Keratinocyte (primary cell): Measurements from ENCODE around the gene CMBL. TPM values are rescaled to one million over a fixed set of nuclear protein-coding genes. Genes with fewer than 3 reads are reported as not detected.
A peak's percentile ranks its signal among the peaks of the same experiment; 100 is the strongest.

Experiments used
- DNase-seq: peaks from one replicate; pipeline ENCODE4 v3.0.0-alpha.2; 2011; ENCODE audit warnings: low read depth, missing footprints, low spot score
- FAIRE-seq: peaks from 2 replicates; lab custom pipeline; 2011; peaks lifted over from hg19 to GRCh38; lab: Jason Lieb, UNC
- H2AFZ ChIP-seq: 2 replicates; pipeline ENCODE4 v1.6.0; 2012; ENCODE audit warnings: low read length, control low read depth, inconsistent platforms; ENCODE audit not compliant: control insufficient read depth
- H3K27ac ChIP-seq: 2 replicates; pipeline ENCODE4 v1.5.1; 2011; ENCODE audit warnings: low read length; ENCODE audit not compliant: control insufficient read depth, insufficient read depth
- H3K27me3 ChIP-seq: 3 replicates; pipeline ENCODE4 v1.6.0; 2011; ENCODE audit warnings: low read length; ENCODE audit not compliant: control insufficient read depth, insufficient read depth; ENCODE audit errors: extremely low read depth
- H3K36me3 ChIP-seq, 2 experiments: 2 replicates in 1 of 2; 3 replicates in 1 of 2; pipeline ENCODE4 v1.5.1; 2011; ENCODE audit warnings: low read length in 2 of 2, mild to moderate bottlenecking in 1 of 2; ENCODE audit not compliant: control insufficient read depth in 2 of 2, insufficient read depth in 2 of 2; ENCODE audit errors: extremely low read depth in 1 of 2
- H3K4me1 ChIP-seq: 3 replicates; pipeline ENCODE4 v1.5.1; 2011; ENCODE audit warnings: low read length; ENCODE audit not compliant: control insufficient read depth, insufficient read depth; ENCODE audit errors: extremely low read depth
- H3K4me2 ChIP-seq: 3 replicates; pipeline ENCODE4 v1.6.0; 2011; ENCODE audit warnings: low read depth, low read length; ENCODE audit not compliant: control insufficient read depth, insufficient read depth; ENCODE audit errors: extremely low read depth
- H3K4me3 ChIP-seq, 3 experiments: fragments of 200-600 bp in 1 of 3; sonication (generic) in 1 of 3; 2 replicates in 2 of 3; 3 replicates in 1 of 3; pipeline ENCODE4 v1.5.1; 2011 to 2016; ENCODE audit warnings: low read length in 3 of 3, mild to moderate bottlenecking in 3 of 3, control low read depth in 2 of 3, inconsistent platforms in 1 of 3, low read depth in 1 of 3, mixed read lengths in 1 of 3, mixed run types in 1 of 3, moderate library complexity in 1 of 3; ENCODE audit not compliant: control insufficient read depth in 2 of 3, insufficient read depth in 2 of 3; ENCODE audit errors: extremely low read depth in 1 of 3
- H3K79me2 ChIP-seq: 2 replicates; pipeline ENCODE4 v1.6.0; 2012; ENCODE audit warnings: low read length; ENCODE audit not compliant: control insufficient read depth, insufficient read depth
- H3K9ac ChIP-seq: 3 replicates; pipeline ENCODE4 v1.6.0; 2011; ENCODE audit warnings: low read length; ENCODE audit not compliant: control insufficient read depth, insufficient read depth; ENCODE audit errors: extremely low read depth
- H3K9me1 ChIP-seq: 3 replicates; pipeline ENCODE4 v1.6.0; 2011; ENCODE audit warnings: low read length; ENCODE audit not compliant: control insufficient read depth, insufficient read depth; ENCODE audit errors: extremely low read depth
- H3K9me3 ChIP-seq: 2 replicates; pipeline ENCODE4 v1.5.1; 2012; ENCODE audit warnings: low read depth, low read length; ENCODE audit not compliant: control insufficient read depth
- H4K20me1 ChIP-seq: 3 replicates; pipeline ENCODE4 v1.6.0; 2011; ENCODE audit warnings: low read length; ENCODE audit not compliant: control insufficient read depth, insufficient read depth; ENCODE audit errors: extremely low read depth
- EZH2 ChIP-seq: IDR thresholded peaks from one replicate; pipeline ENCODE4 v1.6.1; 2012; ENCODE audit warnings: inconsistent platforms, mild to moderate bottlenecking, low read length, moderate library complexity
- dilution Hi-C: fragments of 300-500 bp; cut with MboI; formaldehyde crosslinking; loops from one replicate; pipeline ENCODE4 v1.7.0; 2020; ENCODE audit warnings: low sequenced_read_pairs; ENCODE audit not compliant: extremely low pct_ligation_motif_present
- polyA plus RNA-seq, 5 experiments: library from polyadenylated mRNA; depleted of rRNA in 3 of 5; stranded (reverse) in 3 of 5; stranded (forward) in 1 of 5; unstranded in 1 of 5; fragments of >200 nt; gene quantifications; 1 replicate in 1 of 5; 2 replicates in 3 of 5; 3 replicates in 1 of 5; pipeline versions ENCODE4 v1.2.1 to v1.2.3, GENCODE V29; 2011 to 2012; ENCODE audit warnings: missing spikeins in 2 of 5, low read depth in 1 of 5, low replicate concordance in 1 of 5
- TF ChIP-seq, protein P1 (sequence below), 3 experiments: IDR thresholded peaks in 1 of 3; conservative IDR thresholded peaks in 1 of 3; optimal IDR thresholded peaks in 1 of 3; 2 replicates in 2 of 3; 3 replicates in 1 of 3; pipeline versions ENCODE3 to v1.5.1; 2011; ENCODE audit warnings: low read length in 3 of 3, mild to moderate bottlenecking in 3 of 3, moderate library complexity in 2 of 3, control low read depth in 1 of 3, inconsistent platforms in 1 of 3; ENCODE audit not compliant: insufficient read depth in 2 of 3; ENCODE audit errors: extremely low read depth in 1 of 3

Gene CMBL
- polyA plus RNA-seq, 1 donor (not counting 4 experiments of a cell fraction or from before 2014, with no cell fraction given) = 9.1 TPM

DNA sequence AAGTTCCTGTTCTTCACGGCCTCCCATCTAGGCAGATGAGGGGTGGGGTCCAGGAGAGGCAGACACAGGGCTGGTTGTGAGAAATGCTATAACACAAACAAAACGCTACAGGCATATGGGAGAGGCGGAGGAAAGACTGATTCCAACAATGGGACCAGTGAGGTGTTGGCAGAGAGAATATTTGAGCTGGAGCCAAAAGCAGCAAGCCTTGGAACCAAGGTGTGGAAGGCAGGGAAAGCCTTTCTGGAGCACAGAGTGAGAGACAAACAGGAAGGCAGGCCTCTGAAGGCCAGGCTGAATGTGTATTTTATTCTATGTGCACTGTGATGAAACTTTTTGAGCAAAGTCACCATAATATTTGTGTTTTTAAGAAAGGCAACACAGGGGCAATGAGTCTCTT is 60.9 kb downstream of the CMBL start:
- Histone ChIP-seq H3K27ac (no peak overlapping the region), H3K9me1 (no peaks in the 10 kb centered on the region), H3K4me2 (peak overlapping the region; percentile 7), H3K4me3 (no peak overlapping the region), H3K9ac (no peak overlapping the region), H3K79me2 (peaks cover 36% of the 10 kb centered on the region), H4K20me1 (no peaks in the 10 kb centered on the region), H3K9me3 (no peaks in the 10 kb centered on the region), H2AFZ (peak overlapping the region; percentile 8), H3K4me1 (peaks cover 31% of the 10 kb centered on the region), H3K36me3 (peaks cover under 1 to 6% of the 10 kb centered on the region in 2 experiments), H3K27me3 (no peaks in the 10 kb centered on the region)
- TF ChIP-seq, protein P1, sequence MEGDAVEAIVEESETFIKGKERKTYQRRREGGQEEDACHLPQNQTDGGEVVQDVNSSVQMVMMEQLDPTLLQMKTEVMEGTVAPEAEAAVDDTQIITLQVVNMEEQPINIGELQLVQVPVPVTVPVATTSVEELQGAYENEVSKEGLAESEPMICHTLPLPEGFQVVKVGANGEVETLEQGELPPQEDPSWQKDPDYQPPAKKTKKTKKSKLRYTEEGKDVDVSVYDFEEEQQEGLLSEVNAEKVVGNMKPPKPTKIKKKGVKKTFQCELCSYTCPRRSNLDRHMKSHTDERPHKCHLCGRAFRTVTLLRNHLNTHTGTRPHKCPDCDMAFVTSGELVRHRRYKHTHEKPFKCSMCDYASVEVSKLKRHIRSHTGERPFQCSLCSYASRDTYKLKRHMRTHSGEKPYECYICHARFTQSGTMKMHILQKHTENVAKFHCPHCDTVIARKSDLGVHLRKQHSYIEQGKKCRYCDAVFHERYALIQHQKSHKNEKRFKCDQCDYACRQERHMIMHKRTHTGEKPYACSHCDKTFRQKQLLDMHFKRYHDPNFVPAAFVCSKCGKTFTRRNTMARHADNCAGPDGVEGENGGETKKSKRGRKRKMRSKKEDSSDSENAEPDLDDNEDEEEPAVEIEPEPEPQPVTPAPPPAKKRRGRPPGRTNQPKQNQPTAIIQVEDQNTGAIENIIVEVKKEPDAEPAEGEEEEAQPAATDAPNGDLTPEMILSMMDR (optimal IDR thresholded peaks at IDR 0.05 in 1 of 3, IDR thresholded peaks at IDR 0.05 in 1 of 3, conservative IDR thresholded peaks at IDR 0.05 in 1 of 3; ENCODE audit: extremely low read depth in 1 of 3, insufficient read depth in 2 of 3, low read length in 3 of 3) = no peak
- dilution Hi-C loops = no loop called here
- FAIRE-seq (no peak), DNase-seq (no peak)

DNA sequence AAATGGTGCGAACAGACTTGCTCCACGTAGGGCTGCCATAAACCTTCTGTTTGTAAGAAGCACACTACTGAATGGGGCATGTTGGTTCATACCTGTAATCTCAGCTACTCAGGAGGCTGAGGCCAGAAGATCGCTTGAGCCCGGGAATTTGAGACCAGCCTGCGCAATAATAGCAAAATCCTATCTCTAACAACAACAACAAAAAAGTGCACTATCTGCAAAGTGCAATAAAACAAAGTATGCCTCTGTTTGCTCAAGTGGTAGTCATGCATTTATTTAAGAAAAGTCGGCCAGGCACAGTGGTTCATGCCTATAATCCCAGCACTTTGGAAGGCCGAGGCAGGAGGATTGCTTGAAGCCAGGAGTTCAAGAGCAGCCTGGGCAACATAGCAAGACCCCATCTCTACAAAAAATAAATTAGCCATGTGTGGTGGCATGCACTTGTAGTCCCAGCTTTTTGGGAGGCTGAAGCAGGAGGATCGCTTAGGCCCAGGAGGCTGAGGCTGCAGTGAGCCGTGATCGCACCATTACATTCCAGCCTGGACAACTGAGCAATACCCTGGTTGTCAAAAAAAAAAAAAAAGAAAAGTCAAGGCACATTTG is 63.3 kb downstream of the CMBL start:
- dilution Hi-C loops = no loop called here
- Histone ChIP-seq H3K9me1 (no peaks in the 10 kb centered on the region), H3K36me3 (no peaks in the 10 kb centered on the region), H3K9me3 (no peaks in the 10 kb centered on the region), H2AFZ (no peak overlapping the region), H3K4me1 (peaks cover 26% of the 10 kb centered on the region), H4K20me1 (no peaks in the 10 kb centered on the region), H3K27me3 (no peaks in the 10 kb centered on the region), H3K79me2 (peaks cover 19% of the 10 kb centered on the region), H3K4me2 (peak overlapping the region; percentile 2), H3K4me3 (no peak overlapping the region), H3K27ac (no peak overlapping the region), H3K9ac (no peak overlapping the region)
- no peak for FAIRE-seq
- TF ChIP-seq, protein P1 (optimal IDR thresholded peaks at IDR 0.05 in 1 of 3, IDR thresholded peaks at IDR 0.05 in 1 of 3, conservative IDR thresholded peaks at IDR 0.05 in 1 of 3; ENCODE audit: extremely low read depth in 1 of 3, insufficient read depth in 2 of 3, low read length in 3 of 3) = no peak
- no peak for TF ChIP-seq EZH2
- DNase-seq = no peak
